SU-DHL-6 (cell line): ENCODE measurements around the gene FAM117A.
A peak's percentile ranks its signal among the peaks of the same experiment; 100 is the strongest.

ENCODE experiments used
- H2AFZ ChIP-seq: fragments of 200-600 bp; sonication (generic); 2 replicates; pipeline ENCODE4 v1.6.1; 2014; ENCODE audit warnings: low read depth, mild to moderate bottlenecking, moderate library complexity, mixed read lengths, antibody characterized with exemption, low read length; ENCODE audit not compliant: severe bottlenecking
- H3F3A ChIP-seq: fragments of 200-600 bp; shearing (Covaris generic); 2 replicates; pipeline ENCODE4 v1.6.0; 2016; ENCODE audit warnings: antibody characterized with exemption, mild to moderate bottlenecking; ENCODE audit not compliant: insufficient read depth
- H3K27ac ChIP-seq: fragments of 200-600 bp; sonication (generic); 2 replicates; pipeline ENCODE4 v1.5.1; 2016; ENCODE audit warnings: low read depth, mild to moderate bottlenecking, low read length, moderate library complexity, mixed read lengths
- H3K27me3 ChIP-seq: fragments of 200-600 bp; sonication (generic), shearing (Covaris generic); 2 replicates; pipeline ENCODE4 v1.6.0; 2014; ENCODE audit warnings: mild to moderate bottlenecking, low read length
- H3K36me3 ChIP-seq: fragments of 200-600 bp; sonication (generic); 2 replicates; pipeline ENCODE4 v1.6.1; 2014; ENCODE audit warnings: mild to moderate bottlenecking, low read length, mixed read lengths
- H3K4me2 ChIP-seq: fragments of 300-600, 200-600 bp; shearing (Covaris generic), sonication (generic); 2 replicates; pipeline ENCODE4 v1.6.0; 2014; ENCODE audit warnings: low read length, low read depth, mild to moderate bottlenecking; ENCODE audit not compliant: poor library complexity, severe bottlenecking
- H3K4me3 ChIP-seq: fragments of 200-600 bp; sonication (generic); 2 replicates; pipeline ENCODE4 v1.5.1; 2014; ENCODE audit warnings: antibody characterized with exemption, low read length, mild to moderate bottlenecking, mixed read lengths; ENCODE audit not compliant: insufficient read depth, poor library complexity, severe bottlenecking
- H3K79me2 ChIP-seq: fragments of 200-600 bp; sonication (generic); 2 replicates; pipeline ENCODE4 v1.6.1; 2014; ENCODE audit warnings: mild to moderate bottlenecking, low read length, moderate library complexity; ENCODE audit not compliant: insufficient read depth
- H3K9ac ChIP-seq: fragments of 200-600 bp; sonication (generic); 2 replicates; pipeline ENCODE4 v1.7.0; 2014; ENCODE audit warnings: mild to moderate bottlenecking, low read length
- H3K9me2 ChIP-seq: fragments of 200-600 bp; sonication (generic); replicated peaks from 2 replicates; pipeline ENCODE4 v1.6.1; 2014; ENCODE audit warnings: low read length; ENCODE audit not compliant: insufficient read depth
- H3K9me3 ChIP-seq: fragments of 200-600 bp; sonication (generic); 2 replicates; pipeline ENCODE4 v1.6.1; 2014; ENCODE audit warnings: low read length, mixed read lengths; ENCODE audit not compliant: insufficient read depth
- H4K20me1 ChIP-seq: fragments of 200-600 bp; sonication (generic); 2 replicates; pipeline ENCODE4 v1.6.1; 2014; ENCODE audit warnings: low read depth, mild to moderate bottlenecking, antibody characterized with exemption, low read length, moderate library complexity, mixed read lengths
- EZH2phosphoT487 ChIP-seq: fragments of 200-600 bp; sonication (generic), shearing (Covaris generic); conservative IDR thresholded peaks from 2 replicates; pipeline ENCODE4 v1.6.1; 2018; ENCODE audit warnings: mild to moderate bottlenecking, antibody characterized with exemption, low read length, moderate library complexity, mixed read lengths
- TF ChIP-seq, protein P1 (sequence below): fragments of 200-600 bp; sonication (generic); IDR thresholded peaks from one replicate; pipeline ENCODE4 v1.5.1; 2017; ENCODE audit warnings: antibody characterized with exemption, mild to moderate bottlenecking, low read length, moderate library complexity; ENCODE audit not compliant: insufficient read depth, poor library complexity, severe bottlenecking

Gene FAM117A

DNA sequence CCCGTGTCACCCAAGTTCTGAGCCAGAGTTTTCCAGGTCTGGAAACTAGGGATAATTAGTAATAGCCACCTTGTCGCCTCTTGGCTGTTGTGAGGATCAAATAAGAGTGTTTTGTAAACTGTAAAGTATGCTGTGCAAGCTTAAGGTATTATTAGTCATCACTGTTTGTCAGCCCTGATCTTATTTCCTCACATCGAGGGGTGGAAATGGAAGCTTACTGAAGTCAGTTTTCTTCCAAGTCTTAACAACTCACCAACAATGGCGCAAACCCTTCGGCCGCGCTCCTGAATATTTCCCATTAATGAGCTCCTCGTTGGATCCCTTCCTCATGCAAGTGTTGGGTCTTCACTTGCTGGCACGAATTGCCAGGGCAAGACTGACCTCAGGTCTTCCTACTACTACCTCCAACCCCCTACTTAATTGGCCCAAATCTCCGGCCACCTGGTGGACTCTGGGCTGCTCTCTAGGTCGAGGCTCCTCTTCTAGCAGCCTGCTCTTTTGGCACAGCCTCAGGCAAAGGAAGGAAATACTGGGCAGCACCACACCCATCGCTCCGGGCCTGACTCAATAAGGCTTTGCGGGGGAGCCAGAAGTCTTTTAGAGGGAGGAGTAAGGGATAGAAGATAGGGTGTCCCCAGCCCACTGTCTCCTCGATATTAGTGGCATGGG, 55.3 kb downstream of the FAM117A start:
- peak overlapping the region; percentile 66 for H3K4me2 ChIP-seq
- H3K36me3 ChIP-seq, result no peaks in the 10 kb centered on the region
- no peaks in the 10 kb centered on the region for H3K9me2 ChIP-seq
- peaks cover 10% of the 10 kb centered on the region for H3K79me2 ChIP-seq
- no peaks in the 10 kb centered on the region for H3F3A ChIP-seq
- peak overlapping the region; percentile 50 for H3K4me3 ChIP-seq
- no peaks in the 10 kb centered on the region for H4K20me1 ChIP-seq
- no peaks in the 10 kb centered on the region for H3K9me3 ChIP-seq
- no peak overlapping the region for H3K27ac ChIP-seq
- no peaks in the 10 kb centered on the region for H3K27me3 ChIP-seq
- TF ChIP-seq, protein P1, sequence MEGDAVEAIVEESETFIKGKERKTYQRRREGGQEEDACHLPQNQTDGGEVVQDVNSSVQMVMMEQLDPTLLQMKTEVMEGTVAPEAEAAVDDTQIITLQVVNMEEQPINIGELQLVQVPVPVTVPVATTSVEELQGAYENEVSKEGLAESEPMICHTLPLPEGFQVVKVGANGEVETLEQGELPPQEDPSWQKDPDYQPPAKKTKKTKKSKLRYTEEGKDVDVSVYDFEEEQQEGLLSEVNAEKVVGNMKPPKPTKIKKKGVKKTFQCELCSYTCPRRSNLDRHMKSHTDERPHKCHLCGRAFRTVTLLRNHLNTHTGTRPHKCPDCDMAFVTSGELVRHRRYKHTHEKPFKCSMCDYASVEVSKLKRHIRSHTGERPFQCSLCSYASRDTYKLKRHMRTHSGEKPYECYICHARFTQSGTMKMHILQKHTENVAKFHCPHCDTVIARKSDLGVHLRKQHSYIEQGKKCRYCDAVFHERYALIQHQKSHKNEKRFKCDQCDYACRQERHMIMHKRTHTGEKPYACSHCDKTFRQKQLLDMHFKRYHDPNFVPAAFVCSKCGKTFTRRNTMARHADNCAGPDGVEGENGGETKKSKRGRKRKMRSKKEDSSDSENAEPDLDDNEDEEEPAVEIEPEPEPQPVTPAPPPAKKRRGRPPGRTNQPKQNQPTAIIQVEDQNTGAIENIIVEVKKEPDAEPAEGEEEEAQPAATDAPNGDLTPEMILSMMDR, result no peak
- TF ChIP-seq EZH2phosphoT487, result no peak
- H2AFZ ChIP-seq, result peak overlapping the region; percentile 61
- peak overlapping the region; percentile 91 for H3K9ac ChIP-seq

DNA sequence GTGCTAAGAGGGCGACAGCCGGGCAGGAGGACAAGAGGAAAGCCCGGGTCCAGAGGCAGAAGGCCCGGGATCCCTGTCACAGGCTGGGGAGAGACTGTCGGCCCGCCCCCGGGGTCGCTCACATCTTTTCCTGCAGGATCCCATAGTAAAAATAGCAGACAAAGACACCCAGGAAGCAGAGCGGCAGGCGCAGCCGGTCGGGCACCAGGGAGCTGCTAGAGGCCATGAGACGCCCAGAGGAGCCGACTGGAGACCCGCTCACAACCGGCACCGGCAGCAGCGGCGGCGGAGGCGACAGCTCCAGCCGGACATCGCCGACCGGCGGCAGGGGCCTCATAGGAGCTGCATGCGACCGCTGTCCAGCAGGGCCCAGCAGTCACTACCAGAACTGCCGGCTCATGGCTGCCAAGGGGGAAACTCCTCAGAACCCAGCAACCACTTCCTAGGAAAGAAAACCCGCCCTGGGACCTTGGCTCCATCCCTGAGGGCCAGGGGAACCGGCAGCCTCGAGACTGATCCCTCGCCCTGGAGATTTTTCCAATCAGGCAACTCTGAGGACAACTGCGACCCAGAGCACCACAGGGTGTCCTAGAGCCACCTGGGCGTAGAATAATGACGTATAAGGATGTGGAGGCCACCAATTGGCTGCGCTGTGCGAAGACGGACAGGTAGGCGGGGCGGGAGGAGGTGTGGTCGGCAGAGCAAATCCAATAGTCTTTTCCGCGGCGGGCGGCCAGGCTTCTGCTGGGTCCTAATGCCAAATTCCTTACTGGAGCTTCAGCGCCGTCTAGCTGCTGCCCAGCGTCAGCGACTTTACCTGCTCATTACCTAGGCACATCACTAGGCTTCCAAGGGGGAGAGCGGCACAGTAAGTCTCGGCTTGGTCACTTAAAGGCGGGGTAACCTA, 56.1 kb downstream of the FAM117A start, which contains the start of gene SLC35B1:
SLC35B1 (minus strand) TSS at position 357 of the 907 bp plus-strand sequence; CDS start at position 226, 131 bp downstream.
- no peaks in the 10 kb centered on the region for H3K36me3 ChIP-seq
- peaks cover 10% of the 10 kb centered on the region for H3K79me2 ChIP-seq
- H3K4me2 ChIP-seq, result peak within 1 kb of the TSS; percentile 95
- H3K9me2 ChIP-seq, result no peaks in the 10 kb centered on the region
- peak within 1 kb of the TSS; percentile 83 for H3K4me3 ChIP-seq
- H3K27me3 ChIP-seq, result no peaks in the 10 kb centered on the region
- H4K20me1 ChIP-seq, result no peaks in the 10 kb centered on the region
- TF ChIP-seq, protein P1, result peak; percentile 89
- no peak for TF ChIP-seq EZH2phosphoT487
- H2AFZ ChIP-seq, result peak within 1 kb of the TSS; percentile 61
- no peaks in the 10 kb centered on the region for H3F3A ChIP-seq
- no peaks in the 10 kb centered on the region for H3K9me3 ChIP-seq
- H3K9ac ChIP-seq, result peak within 1 kb of the TSS; percentile 91
- H3K27ac ChIP-seq, result peak within 1 kb of the TSS; percentile 73

DNA sequence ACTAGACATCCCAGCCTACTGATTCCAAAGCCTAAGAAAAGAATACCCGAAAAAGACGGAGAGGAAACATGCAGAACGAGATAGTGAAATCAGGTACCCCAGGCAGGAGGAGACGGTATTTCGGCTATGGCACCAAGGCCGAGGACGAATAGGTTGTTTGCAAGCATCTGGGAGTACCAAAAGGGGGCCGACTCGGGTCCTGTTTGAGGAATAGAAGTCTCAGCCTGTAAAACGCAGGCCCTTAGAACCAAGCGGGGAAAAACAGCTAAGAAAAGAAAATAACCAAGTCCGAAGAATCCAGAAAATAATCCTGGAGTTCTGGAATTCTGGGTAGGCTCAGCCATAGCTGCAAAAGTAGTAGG, 56.7 kb downstream of the FAM117A start:
- no peaks in the 10 kb centered on the region for H3F3A ChIP-seq
- no peaks in the 10 kb centered on the region for H3K36me3 ChIP-seq
- no peak for TF ChIP-seq EZH2phosphoT487
- TF ChIP-seq, protein P1, result no peak
- H3K4me2 ChIP-seq, result peak overlapping the region; percentile 95
- H3K27ac ChIP-seq, result no peak overlapping the region; the same call in 1 of the 2 replicates
- H3K79me2 ChIP-seq, result peaks cover 10% of the 10 kb centered on the region
- peak overlapping the region; percentile 83 for H3K4me3 ChIP-seq
- H2AFZ ChIP-seq, result peak overlapping the region; percentile 45
- H3K9me2 ChIP-seq, result no peaks in the 10 kb centered on the region
- no peaks in the 10 kb centered on the region for H3K27me3 ChIP-seq
- no peaks in the 10 kb centered on the region for H4K20me1 ChIP-seq
- peak overlapping the region; percentile 91 for H3K9ac ChIP-seq
- no peaks in the 10 kb centered on the region for H3K9me3 ChIP-seq
